Measurements from ENCODE around the gene ZBTB47.

ZBTB47 gene

DNA sequence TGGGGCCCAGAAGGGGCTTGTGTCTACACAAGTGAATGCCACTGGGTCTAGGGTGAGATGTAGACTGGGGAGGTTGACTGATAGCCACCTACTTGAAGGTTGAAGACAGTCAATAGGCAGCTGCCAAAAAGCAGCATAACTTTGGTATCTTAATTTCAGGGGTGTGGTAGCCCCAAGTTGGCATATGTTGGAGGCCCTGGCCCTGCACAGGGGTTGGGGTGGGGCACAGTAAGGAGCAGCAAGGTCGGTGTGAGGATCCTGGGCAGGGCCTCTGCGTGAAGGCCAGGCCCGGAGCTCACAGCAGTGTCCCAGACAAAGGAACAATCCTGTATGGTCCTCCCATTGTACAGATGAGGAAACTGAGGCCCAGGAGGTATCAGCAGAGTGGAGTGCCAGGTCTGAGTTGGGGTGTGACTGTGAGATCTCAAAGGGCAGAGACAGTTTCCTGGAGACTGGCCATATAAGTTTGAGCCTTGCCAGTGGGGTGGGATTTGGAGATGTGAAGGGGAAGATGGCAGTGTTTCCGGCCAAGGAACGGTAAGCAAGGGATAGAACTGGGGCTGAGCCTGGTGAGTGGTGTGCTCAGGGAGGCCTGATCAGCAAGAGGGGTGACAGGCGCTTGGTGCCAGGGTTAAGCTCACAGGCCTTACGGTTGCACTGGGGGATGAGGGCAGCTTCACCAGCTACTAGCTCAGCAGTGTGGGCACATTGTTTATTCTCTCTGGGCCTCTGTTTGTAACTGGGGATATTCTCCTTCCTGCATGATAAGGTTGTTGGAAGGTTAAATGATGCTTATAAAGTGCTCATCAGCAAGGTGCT, 33.5 kb downstream of the ZBTB47 start:
- peak; percentile 28 for DNase-seq

DNA sequence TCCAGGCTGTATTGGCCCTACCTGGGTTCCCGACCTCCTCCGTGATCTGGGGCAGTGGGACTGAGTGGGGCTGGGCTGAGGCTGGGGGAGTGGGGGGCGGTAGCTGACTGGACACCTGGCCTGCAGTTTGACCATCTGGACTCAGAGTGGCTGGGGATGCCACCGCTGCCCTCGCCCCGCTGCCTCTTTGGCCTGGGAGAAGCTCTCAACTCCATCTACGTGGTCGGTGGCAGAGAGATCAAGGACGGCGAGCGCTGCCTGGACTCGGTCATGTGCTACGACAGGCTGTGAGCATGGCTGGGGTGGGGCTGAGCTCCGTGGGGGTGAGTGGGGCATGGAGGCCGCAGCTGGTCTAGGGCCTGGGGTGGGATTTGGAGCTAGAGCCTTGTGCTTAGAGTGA, 34.5 kb downstream of the ZBTB47 start:
- peak; percentile 51 for DNase-seq

DNA sequence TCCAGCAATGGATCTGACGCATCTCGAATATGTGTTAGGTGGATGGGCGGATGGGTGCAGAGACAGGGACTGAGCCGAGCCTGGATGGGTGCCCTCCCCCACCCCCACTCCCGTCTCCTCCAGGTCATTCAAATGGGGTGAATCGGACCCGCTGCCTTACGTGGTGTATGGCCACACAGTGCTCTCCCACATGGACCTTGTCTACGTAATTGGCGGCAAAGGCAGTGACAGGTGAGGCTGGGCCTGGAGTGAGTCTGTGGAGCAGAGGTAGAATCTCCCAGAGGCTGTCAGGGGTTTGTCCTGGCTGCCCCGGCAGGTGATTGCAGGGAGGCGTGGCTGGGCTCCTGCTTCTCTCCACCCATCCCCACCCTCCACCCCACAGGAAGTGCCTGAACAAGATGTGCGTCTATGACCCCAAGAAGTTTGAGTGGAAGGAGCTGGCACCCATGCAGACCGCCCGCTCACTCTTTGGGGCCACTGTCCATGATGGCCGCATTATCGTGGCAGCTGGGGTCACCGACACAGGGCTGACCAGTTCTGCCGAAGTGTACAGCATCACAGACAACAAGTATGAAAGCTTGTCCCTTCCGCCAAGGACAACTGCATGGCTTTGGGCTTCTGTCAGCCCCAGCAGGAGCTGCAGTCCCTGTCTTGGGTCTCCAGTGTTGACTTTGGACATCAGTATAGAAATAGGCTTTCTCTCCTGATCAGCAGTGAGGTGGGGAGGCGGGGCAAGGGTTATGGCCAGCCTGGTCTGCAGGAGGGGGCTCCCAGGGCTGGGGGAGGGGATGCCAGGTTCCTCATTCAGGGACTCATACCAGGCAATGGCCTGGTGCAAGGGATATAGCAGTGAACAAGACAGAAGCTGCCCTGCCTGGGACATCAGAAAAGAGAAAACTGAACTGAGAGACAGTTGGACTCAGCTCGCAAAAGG, 35.3 kb downstream of the ZBTB47 start:
- peak; percentile 29 for DNase-seq

DNA sequence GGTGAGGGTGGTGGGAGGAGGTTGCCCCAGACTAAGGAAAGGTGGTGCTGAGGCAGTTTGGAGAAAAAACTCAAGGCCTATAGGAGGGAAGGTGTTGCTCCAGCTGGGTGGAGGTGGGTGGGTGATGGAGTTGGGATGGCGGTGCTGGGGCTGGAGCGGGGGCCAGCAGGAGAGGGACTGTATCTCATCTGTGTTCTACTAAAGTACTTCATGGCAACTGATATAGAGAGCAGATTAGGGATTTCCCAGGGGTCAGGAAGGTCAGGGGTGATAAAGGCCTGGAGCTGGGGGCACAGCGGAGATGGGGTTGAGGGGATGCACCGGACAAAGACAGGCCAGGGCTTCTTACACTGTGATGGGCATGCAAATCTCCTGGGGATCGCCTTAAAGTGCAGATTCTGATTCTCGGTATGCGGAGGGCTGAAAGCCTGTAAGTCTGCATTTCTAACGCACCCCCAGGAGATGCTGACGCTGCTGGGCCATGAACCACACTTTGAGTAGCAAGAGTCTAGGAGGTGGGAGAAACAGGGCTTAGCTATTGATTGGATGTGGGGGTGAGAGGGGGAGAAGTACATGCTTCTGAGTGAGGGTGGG, 36.0 kb downstream of the ZBTB47 start:
- peak; percentile 31 for DNase-seq

DNA sequence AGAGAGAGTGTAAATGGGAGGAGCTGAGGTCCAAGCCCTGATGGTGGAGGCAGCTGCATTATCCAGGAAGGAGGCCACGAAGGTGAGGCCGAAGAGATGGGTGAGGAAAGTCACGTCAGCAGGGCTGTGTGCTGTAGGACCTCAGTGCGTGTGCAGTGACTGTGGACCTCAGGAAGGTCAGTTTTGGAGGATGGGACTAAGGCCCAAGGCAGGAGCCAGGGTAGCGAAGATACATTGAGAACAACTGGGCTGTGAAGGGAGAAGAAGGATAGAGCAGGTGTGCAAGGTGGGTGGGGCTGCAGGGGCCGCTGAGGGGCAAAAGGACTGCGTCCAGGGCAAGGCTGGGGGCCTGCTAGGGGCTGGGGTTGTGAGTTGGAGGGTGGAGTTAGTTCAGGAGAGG, 36.7 kb downstream of the ZBTB47 start:
- DNase-seq: peak; percentile 32

- DNase-seq: peak; percentile 44
Observed at GRCh38 chr3:42690766-42691680, 37.5 kb downstream of the ZBTB47 start.

GRCh38 chr3:42691816-42692666, 38.5 kb downstream of the ZBTB47 start:
- peak; percentile 14 for DNase-seq

GRCh38 chr3:42692667-42693529, 39.4 kb downstream of the ZBTB47 start:
- no peak for DNase-seq

DNA sequence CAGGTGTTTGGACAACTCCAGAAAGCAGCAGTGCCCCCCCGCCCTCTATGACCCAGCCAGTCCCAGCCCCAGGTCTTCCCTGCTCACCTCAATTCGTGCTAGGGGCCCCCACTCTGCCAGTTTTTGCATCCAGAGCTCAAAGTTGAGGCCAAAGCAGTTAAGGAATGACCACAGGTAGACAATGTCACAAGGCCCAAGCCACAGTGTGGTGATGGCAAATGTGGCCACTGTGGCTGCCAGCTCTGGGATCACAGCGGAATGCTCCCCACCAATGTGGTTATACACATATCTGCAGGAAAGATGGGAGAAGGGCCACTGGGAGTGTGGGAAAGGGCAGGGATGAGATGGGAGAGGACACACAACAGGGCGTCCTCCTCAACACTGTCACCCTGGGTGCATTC, 40.0 kb downstream of the ZBTB47 start:
- no peak for DNase-seq

GRCh38 chr3:42694366-42694765, 40.9 kb downstream of the ZBTB47 start:
- DNase-seq: no peak

- DNase-seq: no peak
Observed at GRCh38 chr3:42696356-42697288, 43.1 kb downstream of the ZBTB47 start.

GRCh38 chr3:42697289-42698051, 44.0 kb downstream of the ZBTB47 start:
- DNase-seq: no peak

GRCh38 chr3:42698216-42698910, 44.9 kb downstream of the ZBTB47 start:
- DNase-seq: no peak

DNA sequence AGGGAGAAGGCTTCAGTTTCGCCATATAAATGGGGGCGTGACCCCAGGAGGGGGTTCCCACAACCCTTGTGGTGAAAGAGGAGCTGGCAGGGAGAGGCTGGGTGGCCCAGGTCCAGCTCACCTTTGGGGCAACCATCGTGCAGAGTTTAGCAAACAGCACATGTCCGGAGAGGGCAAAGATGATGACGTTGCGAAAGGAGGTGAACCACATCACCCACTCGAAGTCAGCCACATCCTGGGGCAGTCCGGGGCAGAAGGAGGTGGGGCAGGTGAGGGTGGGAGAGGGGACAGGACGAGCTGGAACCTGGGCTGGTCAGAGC, 45.4 kb downstream of the ZBTB47 start:
- DNase-seq: no peak

GRCh38 chr3:42699511-42699971, 46.0 kb downstream of the ZBTB47 start:
- peak; percentile 29 for DNase-seq

GRCh38 chr3:42700366-42701288, 47.1 kb downstream of the ZBTB47 start:
- DNase-seq: peak; percentile 15
